DMS53 treated with DMSO at 0.1 percent for 48 hours (cell line): ENCODE measurements around the gene CACNA1C.

Experiments
- DNase-seq: peaks from one replicate; lab custom pipeline; 2025; ENCODE audit not compliant: unreplicated experiment; lab: John Stamatoyannopoulos, UW

CACNA1C gene

GRCh38 chr12:2403221-2403976 is 350.6 kb downstream of the CACNA1C start:
- no peak for DNase-seq

- no peak for DNase-seq
Observed at GRCh38 chr12:2405039-2405438, 352.3 kb downstream of the CACNA1C start.

GRCh38 chr12:2406903-2407302 is 354.1 kb downstream of the CACNA1C start:
- no peak for DNase-seq

- DNase-seq: no peak
Observed at GRCh38 chr12:2408262-2408661, 355.5 kb downstream of the CACNA1C start.

- DNase-seq: no peak
Observed at GRCh38 chr12:2409656-2410265, 357.0 kb downstream of the CACNA1C start.

GRCh38 chr12:2410496-2410895 is 357.7 kb downstream of the CACNA1C start:
- no peak for DNase-seq

- DNase-seq: no peak
Observed at GRCh38 chr12:2411011-2411410, 358.2 kb downstream of the CACNA1C start.

GRCh38 chr12:2411616-2412304 is 359.0 kb downstream of the CACNA1C start:
- no peak for DNase-seq

- DNase-seq: no peak
Observed at GRCh38 chr12:2412305-2412643, 359.5 kb downstream of the CACNA1C start.

GRCh38 chr12:2413301-2413700 is 360.5 kb downstream of the CACNA1C start:
- no peak for DNase-seq

GRCh38 chr12:2413999-2414792 is 361.4 kb downstream of the CACNA1C start:
- DNase-seq: no peak

- DNase-seq: no peak
Observed at GRCh38 chr12:2414810-2415567, 362.2 kb downstream of the CACNA1C start.

GRCh38 chr12:2415568-2415944 is 362.8 kb downstream of the CACNA1C start:
- DNase-seq: no peak

- no peak for DNase-seq
Observed at GRCh38 chr12:2416158-2416557, 363.4 kb downstream of the CACNA1C start.

GRCh38 chr12:2417481-2418160 is 364.8 kb downstream of the CACNA1C start:
- no peak for DNase-seq

- no peak for DNase-seq
Observed at GRCh38 chr12:2418579-2418978, 365.8 kb downstream of the CACNA1C start.

- DNase-seq: no peak
Observed at GRCh38 chr12:2422591-2422990, 369.8 kb downstream of the CACNA1C start.

GRCh38 chr12:2429032-2429431 is 376.2 kb downstream of the CACNA1C start:
- no peak for DNase-seq

- no peak for DNase-seq
Observed at GRCh38 chr12:2431810-2432209, 379.0 kb downstream of the CACNA1C start.

GRCh38 chr12:2432856-2433255 is 380.1 kb downstream of the CACNA1C start:
- no peak for DNase-seq
